Stimulated activated CD4-positive, alpha-beta T cell treated with anti-CD3 and anti-CD28 coated beads, TNF-alpha, amount 100 ng/mL, for 1 hour (primary cell): ENCODE data around the gene MACROD1.

Experiments
- DNase-seq, 3 donors: peaks; one replicate each; pipeline ENCODE4 v3.0.0-alpha.2; 2020; ENCODE audit warnings: low read depth in 3 of 3, low spot score in 1 of 3

MACROD1 gene

GRCh38 chr11:64077607-64078006 lies 88.3 kb downstream of the MACROD1 start:
- DNase-seq: no peak

GRCh38 chr11:64076758-64077157 lies 89.2 kb downstream of the MACROD1 start:
- no peak for DNase-seq

- no peak for DNase-seq
Measured at GRCh38 chr11:64074239-64074638, 91.7 kb downstream of the MACROD1 start.

DNA sequence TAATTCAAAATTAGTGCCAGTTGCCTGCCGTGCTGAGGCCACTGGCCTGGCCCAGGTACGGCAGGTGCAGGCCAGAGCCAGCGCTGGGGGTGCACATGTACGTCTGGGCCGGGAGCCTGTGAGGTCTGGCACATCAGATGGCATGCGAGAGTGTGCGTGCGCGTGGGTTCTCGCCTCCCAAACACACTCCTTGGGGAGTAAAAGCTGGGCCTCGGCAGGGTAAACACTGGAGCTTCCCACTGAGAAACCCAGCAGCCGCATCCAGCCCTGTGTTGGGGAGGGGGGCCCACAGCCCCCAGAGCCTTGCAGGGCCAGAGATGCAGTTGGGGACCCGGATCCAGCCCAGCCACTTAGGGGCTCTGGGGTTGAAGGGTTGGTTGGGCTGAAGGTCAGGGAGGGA lies 92.4 kb downstream of the MACROD1 start:
- no peak for DNase-seq

DNA sequence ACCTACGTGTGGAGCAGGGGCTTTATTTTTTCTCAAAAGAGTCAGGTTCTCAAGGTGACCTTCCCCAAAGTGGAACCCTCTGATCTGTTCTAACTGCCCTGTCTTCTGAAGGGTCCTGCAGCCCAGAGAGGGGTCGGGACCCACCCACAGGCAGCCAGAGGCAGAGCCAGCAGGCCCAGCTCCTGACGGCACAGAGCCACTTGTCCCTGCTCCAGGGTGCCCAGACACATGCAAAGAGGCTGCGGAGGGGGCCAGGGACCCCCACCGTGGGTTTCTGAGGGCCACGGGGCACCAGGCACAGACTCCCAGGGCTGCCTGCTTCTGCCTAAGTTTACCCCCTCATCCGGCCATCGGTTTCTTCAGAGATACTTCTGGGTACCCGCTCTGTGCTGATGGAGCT lies 93.0 kb downstream of the MACROD1 start:
- no peak for DNase-seq

DNA sequence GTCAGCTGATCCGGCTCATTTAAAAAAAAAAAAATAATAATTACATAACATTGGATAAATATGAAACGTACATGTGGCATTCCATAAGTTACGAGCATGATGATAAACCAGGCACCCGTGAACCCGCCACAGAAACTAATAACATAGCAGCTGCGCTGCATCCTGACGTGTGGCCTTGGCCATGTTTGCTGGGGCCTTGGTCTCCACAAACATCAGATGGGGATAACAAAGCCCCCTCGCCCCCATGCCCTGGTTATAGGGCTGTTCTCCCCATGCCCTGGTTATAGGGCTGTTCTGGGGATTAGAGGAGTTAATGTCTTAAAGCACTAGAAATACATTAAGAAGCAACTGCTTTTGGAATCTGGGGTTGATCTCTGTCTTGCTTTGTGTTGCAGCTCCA lies 93.5 kb downstream of the MACROD1 start:
- no peak for DNase-seq

- DNase-seq: no peak
Measured at GRCh38 chr11:64071849-64072248, 94.1 kb downstream of the MACROD1 start.

- DNase-seq: no peak
Measured at GRCh38 chr11:64070314-64070681, 95.6 kb downstream of the MACROD1 start.

- no peak for DNase-seq
Measured at GRCh38 chr11:64069401-64070313, 96.3 kb downstream of the MACROD1 start.

- DNase-seq: no peak
Measured at GRCh38 chr11:64068705-64069400, 97.1 kb downstream of the MACROD1 start.

- no peak for DNase-seq
Measured at GRCh38 chr11:64067230-64067993, 98.5 kb downstream of the MACROD1 start.

GRCh38 chr11:64065712-64066111 lies 100.2 kb downstream of the MACROD1 start:
- DNase-seq: no peak

- no peak for DNase-seq
Measured at GRCh38 chr11:64065141-64065465, 100.8 kb downstream of the MACROD1 start.

GRCh38 chr11:64064374-64065140 lies 101.4 kb downstream of the MACROD1 start:
- DNase-seq: no peak

GRCh38 chr11:64063777-64064176 lies 102.1 kb downstream of the MACROD1 start:
- DNase-seq: no peak

- no peak for DNase-seq
Measured at GRCh38 chr11:64062185-64063039, 103.5 kb downstream of the MACROD1 start.

GRCh38 chr11:64060861-64061444 lies 105.0 kb downstream of the MACROD1 start:
- DNase-seq: peak in 2 of 3 donors; percentile 29 to 35

DNA sequence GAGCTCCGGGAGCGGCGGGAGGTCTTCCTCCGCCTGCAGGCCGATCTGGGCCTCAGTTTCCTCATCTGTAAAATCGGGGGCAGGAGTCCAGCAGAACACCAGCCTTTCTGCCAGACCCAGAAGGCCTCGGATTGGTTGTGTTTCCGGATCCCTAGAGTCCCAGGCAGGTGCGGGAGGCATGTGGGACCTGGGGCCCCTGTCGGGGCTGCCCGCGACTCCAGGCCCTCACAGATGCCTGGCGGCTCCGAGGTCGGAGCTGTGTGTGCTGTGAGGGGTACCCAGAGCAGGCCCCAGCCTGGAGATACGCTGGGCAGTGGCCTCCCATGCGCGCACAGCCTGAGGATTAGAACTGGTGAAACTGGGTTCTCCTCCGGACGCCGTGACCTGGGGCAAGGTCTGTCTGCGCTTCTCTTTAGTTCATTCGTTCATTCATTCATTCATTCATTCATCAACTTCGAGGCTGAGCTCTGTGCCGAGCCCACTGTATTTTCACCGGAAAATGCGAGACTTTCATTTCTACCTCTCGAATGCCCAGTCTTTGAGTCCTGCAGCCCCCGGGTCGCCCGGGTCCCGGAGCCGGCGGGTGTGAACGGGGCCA lies 105.6 kb downstream of the MACROD1 start:
- DNase-seq: no peak

DNA sequence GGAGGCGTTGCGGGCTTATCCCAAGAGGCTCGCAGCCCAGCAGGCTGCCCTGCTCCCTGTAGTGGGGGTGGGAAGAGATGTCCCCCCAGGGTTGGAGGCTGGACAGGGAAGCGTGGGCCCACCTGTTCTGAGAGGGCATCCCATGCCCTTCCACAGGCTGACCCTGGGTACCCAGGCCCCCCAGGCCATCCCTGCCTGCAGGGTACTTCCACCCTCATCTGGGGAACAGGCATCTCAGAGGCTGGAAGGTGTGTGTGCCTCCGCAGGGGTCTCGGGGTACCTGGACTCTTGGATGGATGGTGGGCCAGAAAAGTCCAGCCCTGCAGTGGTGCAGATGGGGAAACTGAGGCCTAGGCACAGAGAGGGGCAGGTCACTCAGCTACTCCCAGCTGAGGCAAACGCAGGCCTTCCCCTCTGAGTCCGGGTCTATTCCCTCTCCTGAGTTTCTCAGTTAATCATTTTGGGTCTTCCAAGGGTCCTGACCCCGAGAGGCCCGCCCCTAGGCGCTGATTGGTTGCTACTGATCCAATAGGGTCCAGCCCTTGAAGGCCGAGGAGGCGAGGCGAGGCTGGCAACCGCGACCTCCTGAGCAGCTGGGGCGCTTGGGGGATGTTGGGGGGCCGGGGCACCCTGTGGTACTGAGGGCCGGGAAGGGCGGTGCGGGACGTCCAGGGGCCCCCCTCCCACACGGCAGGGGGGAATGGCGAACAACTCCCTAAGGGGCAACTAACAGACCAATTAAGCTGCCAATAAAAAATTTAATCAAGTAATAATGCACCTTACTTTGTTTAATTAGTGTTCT lies 106.4 kb downstream of the MACROD1 start:
- no peak for DNase-seq
